B cell (primary cell): ENCODE results near the gene PPP2R5E. TPM values are rescaled to one million over a fixed set of nuclear protein-coding genes. Genes with fewer than 3 reads are reported as not detected.

Source experiments
- ATAC-seq: fragments of 200-7000 bp; cut with Tn5 transposase; one replicate; pipeline ENCODE4 v1.10.0; 2021; ENCODE audit warnings: low read depth, mild to moderate bottlenecking, moderate number of reproducible peaks, moderate library complexity
- CTCF ChIA-PET: fragments of 350-600 bp; sonication (Branson Sonifier 250); formaldehyde crosslinking; loops from one replicate; lab custom pipeline; 2021; ENCODE audit warnings: antibody characterized with exemption, inconsistent platforms; lab: Charles Lee
- POLR2A ChIA-PET: fragments of 350-600 bp; sonication (Branson Sonifier 250); formaldehyde crosslinking; loops from one replicate; lab custom pipeline; 2021; ENCODE audit warnings: antibody characterized with exemption; lab: Charles Lee
- DNase-seq: peaks from one replicate; pipeline ENCODE4 v3.0.0; 2013
- H2AFZ ChIP-seq: 2 replicates; pipeline ENCODE4 v1.6.1; 2012; ENCODE audit warnings: mild to moderate bottlenecking, low read depth, low read length; ENCODE audit not compliant: insufficient read depth, poor library complexity, severe bottlenecking
- H3K27ac ChIP-seq, 2 donors: 1 replicate in 1 of 2; 2 replicates in 1 of 2; pipeline ENCODE4 v1.5.1; 2012 to 2013; ENCODE audit warnings: low read length in 2 of 2, mild to moderate bottlenecking in 2 of 2, moderate library complexity in 1 of 2
- H3K27me3 ChIP-seq, 4 experiments: fragments of 200-600 bp in 1 of 4; sonication (generic) in 1 of 4; replicated peaks in 1 of 4; 1 replicate in 2 of 4; 2 replicates in 2 of 4; pipeline versions ENCODE4 v1.6.1 to v1.7.0; 2013 to 2016; ENCODE audit warnings: low read length in 3 of 4, mild to moderate bottlenecking in 2 of 4, mixed read lengths in 1 of 4, moderate library complexity in 1 of 4; ENCODE audit not compliant: insufficient read depth in 4 of 4, control insufficient read depth in 3 of 4; ENCODE audit errors: control extremely low read depth in 1 of 4
- H3K36me3 ChIP-seq, 2 experiments: replicated peaks in 1 of 2; 1 replicate in 1 of 2; 2 replicates in 1 of 2; pipeline versions ENCODE4 v1.6.1 to v1.7.1; 2013; ENCODE audit warnings: low read length in 1 of 2; ENCODE audit not compliant: insufficient read depth in 2 of 2, control insufficient read depth in 1 of 2; ENCODE audit errors: control extremely low read depth in 1 of 2, extremely low read depth in 1 of 2
- H3K4me1 ChIP-seq, 2 donors: fragments of 200-600 bp in 1 of 2; sonication (generic) in 1 of 2; 1 replicate in 1 of 2; 2 replicates in 1 of 2; pipeline versions ENCODE4 v1.5.1 to v1.6.1; 2013 to 2017; ENCODE audit warnings: low read length in 2 of 2; ENCODE audit not compliant: control insufficient read depth in 2 of 2, insufficient read depth in 2 of 2
- H3K4me2 ChIP-seq: replicated peaks from 2 replicates; pipeline ENCODE3; 2012; ENCODE audit warnings: mild to moderate bottlenecking, low read depth, low read length; ENCODE audit not compliant: poor library complexity, severe bottlenecking
- H3K4me3 ChIP-seq, 5 experiments: fragments of 200-600 bp in 1 of 5; sonication (generic) in 1 of 5; 1 replicate in 3 of 5; 2 replicates in 2 of 5; pipeline versions ENCODE4 v1.5.1 to v1.7.0; 2011 to 2016; ENCODE audit warnings: low read length in 4 of 5, mild to moderate bottlenecking in 4 of 5, low read depth in 2 of 5, control low read depth in 1 of 5, moderate library complexity in 1 of 5; ENCODE audit not compliant: insufficient read depth in 1 of 5; ENCODE audit errors: control extremely low read depth in 1 of 5, extremely low read depth in 1 of 5
- H3K79me2 ChIP-seq: fragments of 200-600 bp; sonication (generic); one replicate; pipeline ENCODE4 v1.6.0; 2016; ENCODE audit warnings: low read length; ENCODE audit not compliant: control insufficient read depth, insufficient read depth
- H3K9ac ChIP-seq: fragments of 200-600 bp; sonication (generic); 2 replicates; pipeline ENCODE4 v1.6.1; 2017; ENCODE audit warnings: mild to moderate bottlenecking, low read length, moderate library complexity
- H3K9me3 ChIP-seq, 3 donors: one replicate each; pipeline versions ENCODE4 v1.6.1 to v1.7.1; 2013; ENCODE audit warnings: low read length in 2 of 3; ENCODE audit not compliant: control insufficient read depth in 2 of 3, insufficient read depth in 1 of 3; ENCODE audit errors: control extremely low read depth in 1 of 3
- H4K20me1 ChIP-seq: 2 replicates; pipeline ENCODE4 v1.6.0; 2012; ENCODE audit warnings: mild to moderate bottlenecking, low read length; ENCODE audit not compliant: insufficient read depth, control insufficient read depth, poor library complexity, severe bottlenecking
- H3K27ac Mint-ChIP-seq: one replicate; pipeline ENCODE4 v1.8.0; 2021; ENCODE audit warnings: mixed read lengths
- H3K27me3 Mint-ChIP-seq: one replicate; pipeline ENCODE4 v1.8.0; 2021; ENCODE audit warnings: mixed read lengths
- H3K4me1 Mint-ChIP-seq: one replicate; pipeline ENCODE4 v1.8.0; 2021; ENCODE audit warnings: mixed read lengths
- H3K4me3 Mint-ChIP-seq: one replicate; pipeline ENCODE4 v1.8.0; 2021; ENCODE audit warnings: mixed read lengths
- H3K9me3 Mint-ChIP-seq: one replicate; pipeline ENCODE4 v1.8.0; 2022; ENCODE audit warnings: mixed read lengths; ENCODE audit not compliant: insufficient read depth
- CTCF ChIP-seq: fragments of 200-600 bp; IDR thresholded peaks from one replicate; pipeline ENCODE4 v1.8.0; 2022; ENCODE audit warnings: antibody characterized with exemption, mild to moderate bottlenecking
- EZH2 ChIP-seq: IDR thresholded peaks from 2 replicates; pipeline ENCODE4 v1.6.1; 2012; ENCODE audit warnings: borderline replicate concordance, low read depth, mild to moderate bottlenecking, moderate library complexity, low read length; ENCODE audit not compliant: insufficient read depth, poor library complexity, severe bottlenecking
- WGBS: methylation state at CpG from one replicate; pipeline ENCODE4 v1.1.5; 2013; ENCODE audit warnings: missing lambda C conversion rate; ENCODE audit not compliant: insufficient coverage; 5-methylcytosine and 5-hydroxymethylcytosine counted together
- intact Hi-C: fragments of 100-400 bp; cut with micrococcal nuclease; formaldehyde crosslinking; loops from one replicate; pipeline ENCODE4 v1.10.0; 2022
- polyA plus RNA-seq: library from polyadenylated mRNA; depleted of rRNA; stranded (reverse); fragments of >200 nt; gene quantifications from 2 replicates; pipeline ENCODE4 v1.2.3, GENCODE V29; 2012
- total RNA-seq, 2 donors: library from RNA; stranded (reverse); fragments of 120-200 nt in 1 of 2; gene quantifications; 1 replicate in 1 of 2; 2 replicates in 1 of 2; pipeline versions ENCODE4 v1.2.3 to v1.2.4, GENCODE V29; 2013 to 2022

PPP2R5E gene
- total and polyA plus RNA-seq, 2 donors (not counting 1 experiment from before 2014, with no cell fraction given) = 6.3 to 40.6 TPM

GRCh38 chr14:63472986-63473788, 70.0 kb downstream of the PPP2R5E start:
- no peak overlapping the region for H3K4me3 ChIP-seq
- ATAC-seq = no peak
- no peak overlapping the region for H3K4me3 Mint-ChIP-seq
- intact Hi-C loops = no loop called here
- peaks cover 0 to 4% of the 10 kb centered on the region in 2 experiments for H3K36me3 ChIP-seq
- ChIA-PET CTCF (no interaction called here), POLR2A (no interaction called here)
- peaks cover 4 to 17% of the 10 kb centered on the region in 2 donors for H3K4me1 ChIP-seq
- no peak for DNase-seq
- H3K4me2 ChIP-seq = no peak overlapping the region
- no peaks in the 10 kb centered on the region for H3K9me3 ChIP-seq
- H3K4me1 Mint-ChIP-seq = peaks cover 36% of the 10 kb centered on the region
- TF ChIP-seq EZH2 (no peak), CTCF (no peak)
- no peaks in the 10 kb centered on the region for H3K27me3 Mint-ChIP-seq
- H4K20me1 ChIP-seq = peaks cover 9% of the 10 kb centered on the region
- H3K79me2 ChIP-seq = peaks cover 86% of the 10 kb centered on the region
- no peaks in the 10 kb centered on the region for H3K27me3 ChIP-seq
- 60% methylated on average over 3 of the region's 7 CpGs for WGBS
- H3K9ac ChIP-seq = no peak overlapping the region
- H3K27ac Mint-ChIP-seq = no peak overlapping the region
- no peak overlapping the region for H2AFZ ChIP-seq
- no peaks in the 10 kb centered on the region for H3K9me3 Mint-ChIP-seq
- H3K27ac ChIP-seq = no peak overlapping the region
